OCI-LY7 (cell line): ENCODE results near the gene MBIP.

Experiments used
- CTCF ChIP-seq: fragments of 200-600 bp; sonication (generic); conservative IDR thresholded peaks from 2 replicates; pipeline ENCODE4 v1.5.1; 2014; ENCODE audit warnings: mild to moderate bottlenecking, antibody characterized with exemption, low read length, moderate library complexity, mixed read lengths
- EZH2phosphoT487 ChIP-seq: fragments of 200-600 bp; sonication (generic); IDR thresholded peaks from 2 replicates; pipeline ENCODE4 v1.6.1; 2018; ENCODE audit warnings: low read depth, borderline replicate concordance, mild to moderate bottlenecking, mixed run types, antibody characterized with exemption, low read length, moderate library complexity, mixed read lengths

DNA sequence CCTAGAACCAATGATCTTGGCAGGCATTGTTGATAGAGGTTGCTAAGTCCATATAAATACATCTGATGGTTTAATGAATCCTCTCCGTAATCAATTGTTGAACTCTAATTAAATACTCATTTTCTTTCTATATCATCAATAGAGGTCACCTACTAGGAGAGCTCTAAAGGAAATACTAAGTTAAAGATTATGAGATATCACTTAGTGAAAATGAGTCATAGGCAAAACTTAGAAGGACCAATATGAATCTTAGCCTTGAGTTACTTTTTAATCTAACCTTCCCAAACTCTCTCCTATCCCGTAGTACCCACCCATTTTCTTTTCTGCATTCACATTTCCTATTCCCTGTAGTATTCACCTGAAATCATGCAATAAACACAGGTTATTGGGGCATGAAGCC lies 50.2 kb downstream of the MBIP start:
- no peak for TF ChIP-seq CTCF
- no peak for TF ChIP-seq EZH2phosphoT487
